ENCODE measurements around the gene ZMYND11.

ZMYND11 gene

GRCh38 chr10:275680-276079 is 140.4 kb downstream of the ZMYND11 start:
- Histone ChIP-seq H3K36me3 (ENCODE audit: control insufficient read depth, low read depth, low read length) (no peaks in the 10 kb centered on the region), H3K9ac (ENCODE audit: low read length) (no peak overlapping the region), H3K4me3 (ENCODE audit: low read length) (no peak overlapping the region), H3K27me3 (ENCODE audit: control insufficient read depth, insufficient read depth, low read length) (no peaks in the 10 kb centered on the region), H3K4me1 (ENCODE audit: control insufficient read depth, low read depth, low read length) (peaks cover 4% of the 10 kb centered on the region), H3K9me3 (ENCODE audit: control insufficient read depth, low read depth, low read length) (no peaks in the 10 kb centered on the region), H3K27ac (ENCODE audit: low read length) (no peak overlapping the region)

- H3K27ac ChIP-seq (ENCODE audit: low read length) = no peak overlapping the region
- no peaks in the 10 kb centered on the region for H3K36me3 ChIP-seq (ENCODE audit: control insufficient read depth, low read depth, low read length)
- H3K4me1 ChIP-seq (ENCODE audit: control insufficient read depth, low read depth, low read length) = no peaks in the 10 kb centered on the region
These were observed 142.7 kb downstream of the ZMYND11 start for GRCh38 chr10:277963-278362.

GRCh38 chr10:278707-279106 is 143.5 kb downstream of the ZMYND11 start:
- H3K4me3 ChIP-seq (ENCODE audit: low read length) = no peak overlapping the region
- H3K9me3 ChIP-seq (ENCODE audit: control insufficient read depth, low read depth, low read length) = no peaks in the 10 kb centered on the region
- H3K4me1 ChIP-seq (ENCODE audit: control insufficient read depth, low read depth, low read length) = no peaks in the 10 kb centered on the region
- H3K36me3 ChIP-seq (ENCODE audit: control insufficient read depth, low read depth, low read length) = no peaks in the 10 kb centered on the region
- H3K9ac ChIP-seq (ENCODE audit: low read length) = no peak overlapping the region
- H3K27ac ChIP-seq (ENCODE audit: low read length) = no peak overlapping the region
- H3K27me3 ChIP-seq (ENCODE audit: control insufficient read depth, insufficient read depth, low read length) = no peaks in the 10 kb centered on the region

More at GRCh38 chr10:277963-278362, 142.7 kb downstream of the ZMYND11 start:
- Histone ChIP-seq H3K27me3 (ENCODE audit: control insufficient read depth, insufficient read depth, low read length) (no peaks in the 10 kb centered on the region), H3K9ac (ENCODE audit: low read length) (no peak overlapping the region), H3K9me3 (ENCODE audit: control insufficient read depth, low read depth, low read length) (no peaks in the 10 kb centered on the region), H3K4me3 (ENCODE audit: low read length) (no peak overlapping the region)

- Histone ChIP-seq H3K9me3 (ENCODE audit: control insufficient read depth, low read depth, low read length) (no peaks in the 10 kb centered on the region), H3K4me3 (ENCODE audit: low read length) (no peak overlapping the region), H3K36me3 (ENCODE audit: control insufficient read depth, low read depth, low read length) (no peaks in the 10 kb centered on the region), H3K27me3 (ENCODE audit: control insufficient read depth, insufficient read depth, low read length) (no peaks in the 10 kb centered on the region), H3K4me1 (ENCODE audit: control insufficient read depth, low read depth, low read length) (no peaks in the 10 kb centered on the region), H3K9ac (ENCODE audit: low read length) (no peak overlapping the region), H3K27ac (ENCODE audit: low read length) (no peak overlapping the region)
These were observed 144.0 kb downstream of the ZMYND11 start for GRCh38 chr10:279232-279631.

GRCh38 chr10:279655-280054 is 144.4 kb downstream of the ZMYND11 start:
- Histone ChIP-seq H3K9me3 (ENCODE audit: control insufficient read depth, low read depth, low read length) (no peaks in the 10 kb centered on the region), H3K36me3 (ENCODE audit: control insufficient read depth, low read depth, low read length) (no peaks in the 10 kb centered on the region), H3K9ac (ENCODE audit: low read length) (no peak overlapping the region), H3K4me1 (ENCODE audit: control insufficient read depth, low read depth, low read length) (no peaks in the 10 kb centered on the region), H3K27me3 (ENCODE audit: control insufficient read depth, insufficient read depth, low read length) (no peaks in the 10 kb centered on the region), H3K27ac (ENCODE audit: low read length) (no peak overlapping the region), H3K4me3 (ENCODE audit: low read length) (no peak overlapping the region)

- no peak overlapping the region for H3K4me3 ChIP-seq (ENCODE audit: low read length)
- no peaks in the 10 kb centered on the region for H3K9me3 ChIP-seq (ENCODE audit: control insufficient read depth, low read depth, low read length)
- no peaks in the 10 kb centered on the region for H3K27me3 ChIP-seq (ENCODE audit: control insufficient read depth, insufficient read depth, low read length)
- no peaks in the 10 kb centered on the region for H3K36me3 ChIP-seq (ENCODE audit: control insufficient read depth, low read depth, low read length)
- H3K27ac ChIP-seq (ENCODE audit: low read length) = no peak overlapping the region
- no peaks in the 10 kb centered on the region for H3K4me1 ChIP-seq (ENCODE audit: control insufficient read depth, low read depth, low read length)
- H3K9ac ChIP-seq (ENCODE audit: low read length) = no peak overlapping the region
These were observed 147.3 kb downstream of the ZMYND11 start for GRCh38 chr10:282294-283139.

GRCh38 chr10:283140-283479 is 147.9 kb downstream of the ZMYND11 start:
- no peaks in the 10 kb centered on the region for H3K36me3 ChIP-seq (ENCODE audit: control insufficient read depth, low read depth, low read length)

GRCh38 chr10:283916-284356 is 148.7 kb downstream of the ZMYND11 start:
- Histone ChIP-seq H3K4me1 (ENCODE audit: control insufficient read depth, low read depth, low read length) (no peaks in the 10 kb centered on the region), H3K36me3 (ENCODE audit: control insufficient read depth, low read depth, low read length) (no peaks in the 10 kb centered on the region), H3K27ac (ENCODE audit: low read length) (no peak overlapping the region), H3K9ac (ENCODE audit: low read length) (no peak overlapping the region), H3K9me3 (ENCODE audit: control insufficient read depth, low read depth, low read length) (no peaks in the 10 kb centered on the region), H3K4me3 (ENCODE audit: low read length) (no peak overlapping the region), H3K27me3 (ENCODE audit: control insufficient read depth, insufficient read depth, low read length) (no peaks in the 10 kb centered on the region)

More at GRCh38 chr10:283140-283479, 147.9 kb downstream of the ZMYND11 start:
- Histone ChIP-seq H3K4me1 (ENCODE audit: control insufficient read depth, low read depth, low read length) (no peaks in the 10 kb centered on the region), H3K27me3 (ENCODE audit: control insufficient read depth, insufficient read depth, low read length) (no peaks in the 10 kb centered on the region), H3K4me3 (ENCODE audit: low read length) (no peak overlapping the region), H3K9ac (ENCODE audit: low read length) (no peak overlapping the region), H3K9me3 (ENCODE audit: control insufficient read depth, low read depth, low read length) (no peaks in the 10 kb centered on the region), H3K27ac (ENCODE audit: low read length) (no peak overlapping the region)

GRCh38 chr10:285216-285615 is 150.0 kb downstream of the ZMYND11 start:
- H3K27me3 ChIP-seq (ENCODE audit: control insufficient read depth, insufficient read depth, low read length) = no peaks in the 10 kb centered on the region
- no peaks in the 10 kb centered on the region for H3K36me3 ChIP-seq (ENCODE audit: control insufficient read depth, low read depth, low read length)
- no peak overlapping the region for H3K9ac ChIP-seq (ENCODE audit: low read length)
- no peak overlapping the region for H3K4me3 ChIP-seq (ENCODE audit: low read length)
- H3K4me1 ChIP-seq (ENCODE audit: control insufficient read depth, low read depth, low read length) = no peaks in the 10 kb centered on the region
- no peaks in the 10 kb centered on the region for H3K9me3 ChIP-seq (ENCODE audit: control insufficient read depth, low read depth, low read length)
- no peak overlapping the region for H3K27ac ChIP-seq (ENCODE audit: low read length)

- H3K4me3 ChIP-seq (ENCODE audit: low read length) = no peak overlapping the region
- H3K9ac ChIP-seq (ENCODE audit: low read length) = no peak overlapping the region
- no peaks in the 10 kb centered on the region for H3K27me3 ChIP-seq (ENCODE audit: control insufficient read depth, insufficient read depth, low read length)
- no peaks in the 10 kb centered on the region for H3K4me1 ChIP-seq (ENCODE audit: control insufficient read depth, low read depth, low read length)
- H3K36me3 ChIP-seq (ENCODE audit: control insufficient read depth, low read depth, low read length) = no peaks in the 10 kb centered on the region
- H3K9me3 ChIP-seq (ENCODE audit: control insufficient read depth, low read depth, low read length) = no peaks in the 10 kb centered on the region
- H3K27ac ChIP-seq (ENCODE audit: low read length) = no peak overlapping the region
These were observed 151.9 kb downstream of the ZMYND11 start for GRCh38 chr10:287026-287709.

- Histone ChIP-seq H3K27ac (ENCODE audit: low read length) (no peak overlapping the region), H3K27me3 (ENCODE audit: control insufficient read depth, insufficient read depth, low read length) (no peaks in the 10 kb centered on the region), H3K4me3 (ENCODE audit: low read length) (no peak overlapping the region), H3K9ac (ENCODE audit: low read length) (no peak overlapping the region), H3K9me3 (ENCODE audit: control insufficient read depth, low read depth, low read length) (no peaks in the 10 kb centered on the region), H3K4me1 (ENCODE audit: control insufficient read depth, low read depth, low read length) (no peaks in the 10 kb centered on the region), H3K36me3 (ENCODE audit: control insufficient read depth, low read depth, low read length) (no peaks in the 10 kb centered on the region)
These were observed 152.6 kb downstream of the ZMYND11 start for GRCh38 chr10:287814-288213.
